Choroid plexus epithelial cell (primary cell): Measurements from ENCODE around the gene MAP2K7.
"Not testable (repeated sequence)": the region's sequence is repeated elsewhere in the genome, so short reads cannot be mapped to it uniquely, and the experiment has no call there.

Experiments used
- DNase-seq: peaks from one replicate; pipeline ENCODE4 v3.0.0-alpha.2; 2010; ENCODE audit warnings: low read depth
- H3K4me3 ChIP-seq: 2 replicates; pipeline ENCODE4 v1.5.1; 2011; ENCODE audit warnings: low read depth, mild to moderate bottlenecking, control low read depth, low read length, moderate library complexity
- TF ChIP-seq, protein P1 (sequence below): conservative IDR thresholded peaks from 2 replicates; pipeline ENCODE4 v1.5.1; 2011; ENCODE audit warnings: low read depth, mild to moderate bottlenecking, control low read depth, inconsistent platforms, low read length, moderate library complexity

The MAP2K7 gene

GRCh38 chr19:7927605-7928333 lies 24.1 kb downstream of the MAP2K7 start:
- DNase-seq: no peak
- H3K4me3 ChIP-seq: no peak overlapping the region
- TF ChIP-seq, protein P1, sequence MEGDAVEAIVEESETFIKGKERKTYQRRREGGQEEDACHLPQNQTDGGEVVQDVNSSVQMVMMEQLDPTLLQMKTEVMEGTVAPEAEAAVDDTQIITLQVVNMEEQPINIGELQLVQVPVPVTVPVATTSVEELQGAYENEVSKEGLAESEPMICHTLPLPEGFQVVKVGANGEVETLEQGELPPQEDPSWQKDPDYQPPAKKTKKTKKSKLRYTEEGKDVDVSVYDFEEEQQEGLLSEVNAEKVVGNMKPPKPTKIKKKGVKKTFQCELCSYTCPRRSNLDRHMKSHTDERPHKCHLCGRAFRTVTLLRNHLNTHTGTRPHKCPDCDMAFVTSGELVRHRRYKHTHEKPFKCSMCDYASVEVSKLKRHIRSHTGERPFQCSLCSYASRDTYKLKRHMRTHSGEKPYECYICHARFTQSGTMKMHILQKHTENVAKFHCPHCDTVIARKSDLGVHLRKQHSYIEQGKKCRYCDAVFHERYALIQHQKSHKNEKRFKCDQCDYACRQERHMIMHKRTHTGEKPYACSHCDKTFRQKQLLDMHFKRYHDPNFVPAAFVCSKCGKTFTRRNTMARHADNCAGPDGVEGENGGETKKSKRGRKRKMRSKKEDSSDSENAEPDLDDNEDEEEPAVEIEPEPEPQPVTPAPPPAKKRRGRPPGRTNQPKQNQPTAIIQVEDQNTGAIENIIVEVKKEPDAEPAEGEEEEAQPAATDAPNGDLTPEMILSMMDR: no peak

DNA sequence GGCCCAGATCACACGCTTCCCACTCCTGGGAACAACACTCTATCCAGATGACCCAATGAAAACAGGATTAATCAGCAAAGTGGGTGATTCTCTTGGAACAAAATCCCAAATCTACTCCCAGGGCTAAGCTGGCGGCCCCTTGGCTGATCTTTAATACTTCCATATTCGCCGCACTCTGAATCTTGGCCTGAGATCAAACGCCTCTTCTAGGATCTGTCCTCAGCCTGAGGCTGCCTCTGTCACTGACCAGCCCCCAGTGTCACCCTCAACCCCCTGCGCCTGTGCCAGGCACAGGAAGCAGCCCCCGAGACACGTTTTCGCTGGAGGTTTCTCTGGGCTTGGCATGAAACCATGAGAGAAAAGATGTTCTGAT lies 24.6 kb downstream of the MAP2K7 start:
- H3K4me3 ChIP-seq: no peak overlapping the region
- DNase-seq: no peak
- TF ChIP-seq, protein P1: no peak

GRCh38 chr19:7928741-7929701 lies 25.3 kb downstream of the MAP2K7 start:
- TF ChIP-seq, protein P1: peak; percentile 41
- DNase-seq: peak; percentile 91
- peak overlapping the region; percentile 24 for H3K4me3 ChIP-seq

DNA sequence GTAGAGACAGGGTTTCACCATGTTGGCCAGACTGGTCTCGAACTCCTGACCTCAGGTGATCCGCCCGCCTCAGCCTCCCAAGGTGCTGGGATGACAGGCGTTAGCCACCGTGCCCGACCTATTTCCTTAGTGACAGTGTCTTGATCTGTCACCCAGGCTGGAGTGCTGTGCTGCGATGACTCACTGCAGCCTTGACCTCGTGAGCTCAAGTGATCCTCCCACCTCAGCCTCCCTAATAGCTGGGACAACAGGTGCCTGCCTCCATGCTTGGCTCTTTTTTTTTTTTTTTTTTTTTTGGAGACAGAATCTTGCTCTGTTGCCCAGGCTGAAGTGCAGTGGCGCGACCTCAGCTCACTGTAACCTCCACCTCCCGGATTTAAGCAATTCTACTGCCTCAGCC lies 26.4 kb downstream of the MAP2K7 start:
- not testable (repeated sequence) for DNase-seq, H3K4me3 ChIP-seq

GRCh38 chr19:7930765-7931164 lies 27.1 kb downstream of the MAP2K7 start:
- no peak for DNase-seq
- TF ChIP-seq, protein P1: no peak
- H3K4me3 ChIP-seq: no peak overlapping the region

- no peak for DNase-seq
- H3K4me3 ChIP-seq: no peak overlapping the region
- TF ChIP-seq, protein P1: no peak
Measured at GRCh38 chr19:7931221-7932061, 27.8 kb downstream of the MAP2K7 start.
